GM20000 (cell line): Measurements from ENCODE around the gene SLC19A1.

Source experiments
- DNase-seq: peaks from one replicate; pipeline ENCODE4 v3.0.0; 2012; ENCODE audit warnings: low spot score
- TF ChIP-seq, protein P1 (sequence below): IDR thresholded peaks from 2 replicates; pipeline ENCODE4 v1.5.1; 2012; ENCODE audit warnings: mild to moderate bottlenecking, control low read depth; ENCODE audit errors: extremely low read depth, missing control alignments

Gene SLC19A1

DNA sequence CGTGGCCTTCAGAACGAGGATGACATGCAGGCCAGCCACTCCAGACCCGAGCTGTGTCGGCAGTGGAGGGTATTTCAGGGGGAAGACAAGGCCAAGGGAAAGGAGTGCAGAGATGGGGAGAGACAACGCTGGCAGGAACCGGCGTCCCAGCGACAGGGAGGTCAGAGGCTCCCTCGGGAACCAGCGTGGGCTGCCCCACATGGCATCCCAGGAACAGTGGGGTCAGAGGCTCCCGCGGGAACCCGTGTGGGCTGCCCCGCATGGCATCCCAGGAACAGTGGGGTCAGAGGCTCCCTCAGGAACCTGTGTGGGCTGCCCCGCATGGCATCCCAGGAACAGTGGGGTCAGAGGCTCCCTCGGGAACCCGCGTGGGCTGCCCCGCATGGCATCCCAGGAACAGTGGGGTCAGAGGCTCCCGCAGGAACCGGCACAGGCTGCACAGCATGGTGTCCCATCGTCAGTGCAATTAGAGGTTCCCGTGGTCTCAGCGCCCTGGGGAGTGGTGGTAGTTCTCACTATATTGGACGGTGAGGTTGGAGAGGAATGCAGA, 43.0 kb downstream of the SLC19A1 start:
- TF ChIP-seq, protein P1, sequence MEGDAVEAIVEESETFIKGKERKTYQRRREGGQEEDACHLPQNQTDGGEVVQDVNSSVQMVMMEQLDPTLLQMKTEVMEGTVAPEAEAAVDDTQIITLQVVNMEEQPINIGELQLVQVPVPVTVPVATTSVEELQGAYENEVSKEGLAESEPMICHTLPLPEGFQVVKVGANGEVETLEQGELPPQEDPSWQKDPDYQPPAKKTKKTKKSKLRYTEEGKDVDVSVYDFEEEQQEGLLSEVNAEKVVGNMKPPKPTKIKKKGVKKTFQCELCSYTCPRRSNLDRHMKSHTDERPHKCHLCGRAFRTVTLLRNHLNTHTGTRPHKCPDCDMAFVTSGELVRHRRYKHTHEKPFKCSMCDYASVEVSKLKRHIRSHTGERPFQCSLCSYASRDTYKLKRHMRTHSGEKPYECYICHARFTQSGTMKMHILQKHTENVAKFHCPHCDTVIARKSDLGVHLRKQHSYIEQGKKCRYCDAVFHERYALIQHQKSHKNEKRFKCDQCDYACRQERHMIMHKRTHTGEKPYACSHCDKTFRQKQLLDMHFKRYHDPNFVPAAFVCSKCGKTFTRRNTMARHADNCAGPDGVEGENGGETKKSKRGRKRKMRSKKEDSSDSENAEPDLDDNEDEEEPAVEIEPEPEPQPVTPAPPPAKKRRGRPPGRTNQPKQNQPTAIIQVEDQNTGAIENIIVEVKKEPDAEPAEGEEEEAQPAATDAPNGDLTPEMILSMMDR = no peak
- DNase-seq = no peak

DNA sequence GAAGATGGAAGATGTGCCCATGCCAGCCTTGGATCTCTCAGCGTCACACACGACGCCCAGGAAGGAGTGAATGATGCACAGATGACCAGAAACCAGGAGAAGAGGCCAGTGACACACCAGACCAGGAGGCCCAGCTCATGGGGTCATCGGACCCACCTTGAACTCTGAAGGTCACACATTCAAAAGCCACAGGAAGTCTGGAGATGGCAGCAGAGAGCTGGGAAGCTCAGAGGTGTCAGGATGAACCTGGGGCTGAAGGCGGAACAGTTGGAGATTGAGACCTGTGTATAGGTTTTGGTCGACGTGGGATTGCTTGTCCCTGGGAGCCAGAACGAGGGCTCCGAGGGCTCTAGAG, 43.6 kb downstream of the SLC19A1 start:
- DNase-seq = no peak
- TF ChIP-seq, protein P1 = no peak

DNA sequence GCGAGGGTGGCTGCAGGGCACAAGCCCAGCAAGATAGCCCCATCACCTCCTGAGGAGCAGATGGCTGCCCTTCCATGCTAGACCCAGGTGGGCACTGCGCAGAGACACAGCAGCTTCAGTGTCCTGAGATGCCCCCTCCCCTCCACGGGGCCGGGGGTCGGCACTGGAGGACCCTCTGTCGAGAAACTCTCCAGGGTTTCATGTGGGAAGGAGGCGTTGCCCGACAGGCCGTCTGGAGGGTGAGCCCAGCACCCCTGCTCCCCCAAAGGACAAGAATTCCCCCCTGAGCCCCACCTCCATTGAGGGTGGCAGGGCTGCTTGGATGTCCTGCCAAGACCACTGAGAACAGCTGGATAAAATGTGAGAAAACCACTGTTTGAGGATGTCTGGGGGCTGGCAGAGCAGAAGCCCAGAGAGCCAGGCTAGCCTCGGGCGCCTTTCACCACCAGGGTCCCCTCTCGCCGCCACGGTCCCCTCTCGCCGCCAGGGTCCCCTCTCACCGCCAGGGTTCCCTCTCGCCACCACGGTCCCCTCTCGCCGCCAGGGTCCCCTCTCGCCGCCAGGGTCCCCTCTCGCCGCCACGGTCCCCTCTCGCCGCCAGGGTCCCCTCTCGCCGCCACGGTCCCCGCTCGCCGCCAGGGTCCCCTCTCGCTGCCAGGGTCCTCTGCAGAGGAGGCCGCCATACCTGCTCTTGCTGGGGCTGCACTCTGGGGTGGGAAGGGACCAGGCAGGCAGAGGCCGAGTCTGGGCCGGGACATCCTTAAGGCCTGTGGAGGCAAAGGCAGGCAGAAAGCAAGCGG, 44.2 kb downstream of the SLC19A1 start:
- DNase-seq = no peak
- TF ChIP-seq, protein P1 = no peak

DNA sequence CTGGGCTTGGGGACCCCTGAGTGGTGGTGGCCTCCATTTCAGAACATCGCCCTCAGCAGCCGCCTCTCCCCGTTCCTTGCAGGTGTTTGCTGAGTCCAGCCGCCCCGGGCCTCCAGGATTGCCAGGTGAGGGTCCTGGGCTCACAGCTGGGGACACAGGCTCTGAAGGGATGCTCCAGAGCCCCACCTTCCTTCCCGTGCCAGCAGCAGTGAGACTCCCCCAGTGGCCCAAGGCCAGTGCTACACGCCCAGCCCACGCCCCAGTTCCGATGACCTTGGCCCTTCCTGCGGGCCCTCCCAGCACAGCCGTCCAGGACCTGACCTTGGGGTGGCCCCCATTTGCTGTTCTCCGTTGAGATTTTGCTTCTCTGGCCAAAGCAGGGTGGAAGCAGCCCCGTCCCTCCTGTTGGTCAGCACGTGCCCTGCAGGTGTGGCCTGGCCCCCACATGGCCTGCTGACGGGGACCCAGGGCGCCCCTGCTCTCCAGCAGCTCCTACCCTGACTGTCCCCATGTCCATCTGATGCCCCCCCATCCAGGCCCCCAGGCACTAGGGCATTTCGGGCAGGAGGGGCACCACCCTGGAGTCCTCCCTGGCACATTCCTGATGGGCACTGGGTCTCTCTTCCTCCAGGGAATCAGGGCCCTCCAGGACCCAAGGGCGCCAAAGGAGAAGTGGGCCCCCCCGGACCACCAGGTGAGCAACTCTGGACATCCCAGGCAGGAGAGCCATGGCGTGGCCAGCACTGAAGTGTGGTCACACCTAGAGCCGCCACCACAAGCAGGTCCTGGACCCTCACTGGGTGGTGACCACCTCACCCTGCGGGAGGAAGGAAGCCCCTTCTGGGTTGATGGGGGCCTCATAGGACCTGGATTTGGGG, 45.0 kb downstream of the SLC19A1 start:
- TF ChIP-seq, protein P1 = no peak
- DNase-seq = no peak

DNA sequence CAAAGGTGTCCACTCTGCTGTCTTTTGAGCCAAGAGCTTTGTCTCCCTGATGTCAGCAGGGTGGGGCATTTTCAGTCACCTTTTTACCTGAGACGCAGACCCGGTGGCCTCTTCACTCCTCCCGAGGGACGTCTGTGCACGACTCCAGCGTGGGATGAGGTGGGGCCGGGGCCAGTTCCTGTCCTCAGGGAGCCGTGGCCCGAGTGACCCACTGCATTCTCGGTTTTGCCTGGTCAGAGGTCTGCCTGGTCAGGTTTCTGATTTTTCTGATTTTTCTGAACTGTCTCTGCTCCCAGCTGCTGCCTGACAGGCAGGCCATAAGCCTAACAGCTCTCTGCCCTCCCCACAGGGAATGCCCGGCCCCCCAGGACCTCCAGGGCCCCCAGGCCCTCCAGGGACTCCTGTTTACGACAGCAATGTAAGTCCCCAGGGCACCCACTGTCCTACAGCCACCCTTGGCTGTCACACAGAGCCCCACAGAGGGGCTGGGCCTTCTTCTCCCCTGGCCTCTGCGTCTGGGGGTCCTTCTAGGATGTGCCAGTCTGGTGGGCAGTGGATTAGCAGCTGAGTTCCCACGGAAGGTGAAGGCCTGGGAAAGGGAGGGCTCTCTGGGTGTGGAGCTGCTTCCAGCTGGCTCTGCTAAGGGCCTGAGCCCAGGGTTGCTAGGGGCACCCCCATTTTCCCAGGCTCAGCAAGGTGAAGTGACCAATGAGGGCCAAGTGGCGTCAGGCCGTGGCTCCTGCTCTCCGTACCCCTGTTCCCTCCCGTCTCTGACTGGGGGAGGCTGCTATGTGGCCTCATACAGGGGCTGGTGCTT, 45.9 kb downstream of the SLC19A1 start:
- TF ChIP-seq, protein P1 = no peak
- DNase-seq = no peak

DNA sequence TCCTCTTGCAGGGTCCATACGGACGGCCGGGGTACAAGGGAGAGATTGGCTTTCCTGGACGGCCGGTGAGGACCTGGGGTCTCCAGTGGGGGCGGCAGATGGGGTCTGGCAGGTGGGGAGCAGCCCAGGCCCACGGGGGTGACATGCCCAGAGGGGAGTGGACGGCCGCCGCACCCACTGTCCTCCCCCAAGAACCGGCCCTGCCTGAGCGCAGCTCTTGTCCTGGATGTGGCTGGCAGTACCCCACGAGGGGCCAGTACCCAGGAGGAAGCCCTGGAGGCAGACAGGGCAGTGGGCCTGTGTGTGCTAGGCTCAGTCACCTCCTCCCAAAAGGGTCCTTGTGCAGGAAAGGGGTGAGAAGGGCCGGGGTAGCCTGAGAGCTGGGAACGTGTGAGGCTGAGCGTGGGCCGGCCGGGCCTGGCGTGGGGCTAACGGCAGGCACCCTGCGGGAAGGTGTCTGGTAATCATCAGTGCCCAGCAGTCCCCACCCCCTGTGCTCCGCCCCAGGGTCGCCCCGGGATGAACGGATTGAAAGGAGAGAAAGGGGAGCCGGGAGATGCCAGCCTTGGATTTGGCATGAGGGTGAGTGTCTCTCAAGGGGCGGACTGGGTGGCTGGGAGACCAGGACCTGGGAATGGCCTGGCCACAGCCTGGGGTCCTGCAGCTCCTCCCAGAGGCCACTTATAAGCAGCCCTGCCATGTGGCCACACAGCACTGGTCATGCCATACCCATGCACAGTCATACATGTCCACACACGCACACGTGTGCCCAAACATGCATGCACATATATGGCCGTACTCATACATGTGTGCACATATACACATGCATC, 47.2 kb downstream of the SLC19A1 start:
- TF ChIP-seq, protein P1 = no peak
- no peak for DNase-seq
